ENCODE data around the gene PYGM. TPM values are rescaled to one million over a fixed set of nuclear protein-coding genes. Genes with fewer than 3 reads are reported as not detected.
A peak's percentile ranks its signal among the peaks of the same experiment; 100 is the strongest.

PYGM gene
- total RNA-seq, 1 experiment from 2014 or later = 3.6 TPM

DNA sequence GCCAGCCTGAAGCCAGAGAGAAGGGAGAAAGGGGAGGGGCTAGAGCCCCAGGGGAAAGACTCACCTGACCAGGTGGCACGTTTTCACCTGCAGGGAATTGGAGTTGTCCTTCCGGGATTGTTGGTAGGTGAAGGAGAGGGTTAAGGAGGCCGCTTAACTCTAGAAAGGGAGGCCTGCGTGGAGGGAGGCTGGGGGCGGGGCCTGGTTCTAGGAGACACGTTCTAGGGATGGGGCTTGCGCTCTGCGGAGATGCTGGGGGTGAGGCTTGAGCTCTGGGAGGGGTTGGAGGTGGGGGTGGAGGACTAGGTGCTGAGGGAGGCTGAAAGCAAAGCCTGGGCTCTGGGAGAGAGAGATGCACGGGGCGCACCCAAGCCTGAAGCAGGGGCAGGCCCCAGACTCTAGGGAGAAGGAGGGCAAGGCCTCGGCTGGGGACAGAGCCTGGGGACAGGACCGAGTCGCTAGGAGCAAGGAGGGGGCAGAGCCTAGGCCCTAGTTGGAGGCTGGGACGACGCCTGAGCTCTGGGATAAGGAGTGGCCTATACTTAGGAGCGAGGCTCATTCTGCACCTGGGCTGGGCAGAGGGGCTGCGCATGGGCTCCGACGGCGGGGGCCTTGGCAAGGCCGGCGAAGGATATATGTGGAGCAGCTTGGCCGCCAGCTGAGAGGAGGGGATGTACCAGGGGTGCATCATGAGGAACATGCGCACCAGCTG, 18.2 kb downstream of the PYGM start:
- H2BK5ac ChIP-seq (ENCODE audit: insufficient read length, low read length) = no peak overlapping the region
- H3K4me3 Mint-ChIP-seq = peak overlapping the region; percentile 56 to 80
- TF ChIP-seq, protein P1, sequence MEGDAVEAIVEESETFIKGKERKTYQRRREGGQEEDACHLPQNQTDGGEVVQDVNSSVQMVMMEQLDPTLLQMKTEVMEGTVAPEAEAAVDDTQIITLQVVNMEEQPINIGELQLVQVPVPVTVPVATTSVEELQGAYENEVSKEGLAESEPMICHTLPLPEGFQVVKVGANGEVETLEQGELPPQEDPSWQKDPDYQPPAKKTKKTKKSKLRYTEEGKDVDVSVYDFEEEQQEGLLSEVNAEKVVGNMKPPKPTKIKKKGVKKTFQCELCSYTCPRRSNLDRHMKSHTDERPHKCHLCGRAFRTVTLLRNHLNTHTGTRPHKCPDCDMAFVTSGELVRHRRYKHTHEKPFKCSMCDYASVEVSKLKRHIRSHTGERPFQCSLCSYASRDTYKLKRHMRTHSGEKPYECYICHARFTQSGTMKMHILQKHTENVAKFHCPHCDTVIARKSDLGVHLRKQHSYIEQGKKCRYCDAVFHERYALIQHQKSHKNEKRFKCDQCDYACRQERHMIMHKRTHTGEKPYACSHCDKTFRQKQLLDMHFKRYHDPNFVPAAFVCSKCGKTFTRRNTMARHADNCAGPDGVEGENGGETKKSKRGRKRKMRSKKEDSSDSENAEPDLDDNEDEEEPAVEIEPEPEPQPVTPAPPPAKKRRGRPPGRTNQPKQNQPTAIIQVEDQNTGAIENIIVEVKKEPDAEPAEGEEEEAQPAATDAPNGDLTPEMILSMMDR (conservative IDR thresholded peaks at IDR 0.05) = no peak
- no peaks in the 10 kb centered on the region for H3K9me3 ChIP-seq (ENCODE audit: control insufficient read depth, low read depth, low read length)
- H3K4me2 ChIP-seq (ENCODE audit: insufficient read depth, insufficient read length, low read length) = peak overlapping the region; percentile 68
- H3K18ac ChIP-seq (ENCODE audit: insufficient read length, low read depth, low read length) = peak overlapping the region; percentile 5
- H3K4me1 ChIP-seq (ENCODE audit: insufficient read depth, low read length) = no peaks in the 10 kb centered on the region; the same call in 1 of the 2 replicates
- H3K27me3 Mint-ChIP-seq (ENCODE audit: low read depth) = peaks cover 56% of the 10 kb centered on the region
- no peak overlapping the region for H4K8ac ChIP-seq (replicated peaks; ENCODE audit: insufficient read length, low read depth, low read length)
- H4K5ac ChIP-seq (ENCODE audit: insufficient read length, low read depth, low read length) = no peak overlapping the region
- peaks cover 43% of the 10 kb centered on the region for H3K23me2 ChIP-seq (ENCODE audit: insufficient read length, low read depth, low read length, poor library complexity, severe bottlenecking)
- whole genome bisulfite sequencing (ENCODE audit: extremely low coverage, insufficient read length, low lambda C conversion rate) = no CpG with 5 or more reads among the region's 24 CpGs
- H4K91ac ChIP-seq (ENCODE audit: insufficient read length, low read depth, low read length) = no peak overlapping the region
- peaks cover 45 to 47% of the 10 kb centered on the region in 2 experiments for H3K4me1 Mint-ChIP-seq
- no peaks in the 10 kb centered on the region for H4K20me1 ChIP-seq (ENCODE audit: control insufficient read depth, insufficient read depth, insufficient read length)
- DNase-seq = peak; percentile 66
- H3T11ph ChIP-seq (ENCODE audit: low read length) = no peak overlapping the region
- no peak overlapping the region for H2BK15ac ChIP-seq (ENCODE audit: low read depth, low read length)
- H2BK120ac ChIP-seq (ENCODE audit: low read depth, low read length, poor library complexity, severe bottlenecking) = no peak overlapping the region
- H2BK12ac ChIP-seq (ENCODE audit: insufficient read length, low read depth, low read length) = no peak overlapping the region
- no peak overlapping the region for H2AFZ ChIP-seq (ENCODE audit: low read length)
- H3K4ac ChIP-seq (ENCODE audit: low read depth, low read length) = no peak overlapping the region
- no peak overlapping the region for H2BK20ac ChIP-seq (ENCODE audit: low read depth, low read length, poor library complexity, severe bottlenecking)
- H3K27ac Mint-ChIP-seq = no peak overlapping the region; a peak in 1 of 7 replicates
- H2AK5ac ChIP-seq (ENCODE audit: insufficient read length, low read length) = no peak overlapping the region
- peaks cover 1% of the 10 kb centered on the region; the same call in 1 of the 2 replicates for H3K27me3 ChIP-seq (ENCODE audit: insufficient read depth, low read length)
- no peaks in the 10 kb centered on the region for H3K79me2 ChIP-seq (ENCODE audit: insufficient read depth, low read length)
- H3K9me3 Mint-ChIP-seq = no peaks in the 10 kb centered on the region
- no peaks in the 10 kb centered on the region for H3K79me1 ChIP-seq (ENCODE audit: insufficient read depth, low read depth, low read length, poor library complexity, severe bottlenecking)
- no peak overlapping the region for H3K23ac ChIP-seq (ENCODE audit: insufficient read length, low read depth, low read length)
- H3K27ac ChIP-seq (ENCODE audit: insufficient read length, low read depth, low read length) = no peak overlapping the region
- 0 out of 2 replicates have a peak overlapping the region, but pooled peaks have one; percentile 14 for H3K14ac ChIP-seq (ENCODE audit: insufficient read depth, low read length)
- no peak overlapping the region for H3K56ac ChIP-seq (ENCODE audit: insufficient read length, low read depth, low read length)
- peaks cover 0 to 9% (median 3%) of the 10 kb centered on the region in 3 experiments; a peak in 3 of 7 replicates for H3K36me3 Mint-ChIP-seq (ENCODE audit: insufficient read depth in 1 of 3, low read depth in 3 of 3)
- no peak overlapping the region for H3K9ac ChIP-seq (ENCODE audit: extremely low read depth, insufficient read length, low read length)

All from H9 (cell line).